PC-9 (cell line): Measurements from ENCODE around the gene RASSF4. TPM values are rescaled to one million over a fixed set of nuclear protein-coding genes. Genes with fewer than 3 reads are reported as not detected.

ENCODE experiments used
- BruUV-seq: library from RNA; stranded (reverse); fragments of 400-500 nt; replicated peaks from 2 replicates; lab custom pipeline; 2021; lab: Mats Ljungman, UMichigan
- CTCF ChIA-PET: fragments of 300-600 bp; sonication (Branson Sonifier 250); formaldehyde crosslinking; loops from one replicate; lab custom pipeline; 2022; ENCODE audit warnings: antibody characterized with exemption; lab: Charles Lee
- POLR2A ChIA-PET: fragments of 300-600 bp; sonication (Branson Sonifier 250); formaldehyde crosslinking; loops from one replicate; lab custom pipeline; 2022; ENCODE audit warnings: antibody characterized with exemption; ENCODE audit not compliant: unreplicated experiment; lab: Charles Lee
- DNase-seq, 2 experiments: peaks; one replicate each; pipeline versions ENCODE4 v3.0.0 to v3.0.0-alpha.2; 2015 to 2022; ENCODE audit warnings: mixed read lengths in 1 of 2
- H2AFZ ChIP-seq: fragments of 200-600 bp; sonication (generic); 2 replicates; pipeline ENCODE4 v1.8.1; 2017; ENCODE audit warnings: antibody characterized with exemption
- H3F3A ChIP-seq: fragments of 200-600 bp; sonication (generic); 2 replicates; pipeline ENCODE4 v1.8.1; 2017; ENCODE audit warnings: antibody characterized with exemption, mild to moderate bottlenecking, low read depth; ENCODE audit not compliant: insufficient read depth
- H3K27ac ChIP-seq: fragments of 200-600 bp; sonication (generic); 2 replicates; pipeline ENCODE4 v1.6.1; 2016; ENCODE audit warnings: mixed run types
- H3K27me3 ChIP-seq: fragments of 200-600 bp; sonication (generic); 2 replicates; pipeline ENCODE4 v1.6.1; 2016; ENCODE audit warnings: low read depth, mixed run types; ENCODE audit not compliant: insufficient read depth
- H3K36me3 ChIP-seq: fragments of 200-600 bp; sonication (generic); 2 replicates; pipeline ENCODE4 v1.6.1; 2016; ENCODE audit warnings: low read depth, mixed run types
- H3K4me1 ChIP-seq: fragments of 200-600 bp; sonication (generic); replicated peaks from 2 replicates; pipeline ENCODE4 v1.6.1; 2016; ENCODE audit warnings: mixed run types; ENCODE audit not compliant: insufficient read depth
- H3K4me2 ChIP-seq: fragments of 200-600 bp; sonication (generic); 2 replicates; pipeline ENCODE4 v1.6.1; 2017; ENCODE audit warnings: mixed run types
- H3K4me3 ChIP-seq: fragments of 200-600 bp; sonication (generic); 2 replicates; pipeline ENCODE4 v1.6.1; 2016; ENCODE audit warnings: mixed run types
- H3K79me2 ChIP-seq: fragments of 200-600 bp; sonication (generic); 2 replicates; pipeline ENCODE4 v1.6.1; 2017; ENCODE audit warnings: low read depth, mixed run types
- H3K9me2 ChIP-seq: fragments of 200-600 bp; sonication (generic); 2 replicates; pipeline ENCODE4 v1.8.1; 2017; ENCODE audit warnings: mild to moderate bottlenecking; ENCODE audit not compliant: insufficient read depth
- H3K9me3 ChIP-seq: fragments of 200-600 bp; sonication (generic); 2 replicates; pipeline ENCODE4 v1.8.1; 2016; ENCODE audit warnings: low read depth; ENCODE audit not compliant: insufficient read depth
- H4K20me1 ChIP-seq: fragments of 200-600 bp; sonication (generic); 2 replicates; pipeline ENCODE4 v1.8.1; 2017; ENCODE audit not compliant: insufficient read depth
- EZH2 ChIP-seq: fragments of 200-600 bp; sonication (generic); IDR thresholded peaks from 2 replicates; pipeline ENCODE4 v1.8.0; 2017; ENCODE audit warnings: antibody characterized with exemption, low read depth
- intact Hi-C: fragments of 100-400 bp; cut with micrococcal nuclease; formaldehyde crosslinking; loops from one replicate; pipeline ENCODE4 v1.10.0; 2022; ENCODE audit not compliant: unreplicated experiment
- total RNA-seq: library from RNA; stranded (reverse); gene quantifications from 2 replicates; pipeline ENCODE4 v1.2.3, GENCODE V29; 2021
- TF ChIP-seq, protein P1 (sequence below): fragments of 200-600 bp; sonication (generic); conservative IDR thresholded peaks from 2 replicates; pipeline ENCODE4 v1.6.1; 2017; ENCODE audit warnings: mixed run types, antibody characterized with exemption, mild to moderate bottlenecking, moderate library complexity

RASSF4 gene
- total RNA-seq, 1 experiment from 2014 or later: 6.5 TPM

DNA sequence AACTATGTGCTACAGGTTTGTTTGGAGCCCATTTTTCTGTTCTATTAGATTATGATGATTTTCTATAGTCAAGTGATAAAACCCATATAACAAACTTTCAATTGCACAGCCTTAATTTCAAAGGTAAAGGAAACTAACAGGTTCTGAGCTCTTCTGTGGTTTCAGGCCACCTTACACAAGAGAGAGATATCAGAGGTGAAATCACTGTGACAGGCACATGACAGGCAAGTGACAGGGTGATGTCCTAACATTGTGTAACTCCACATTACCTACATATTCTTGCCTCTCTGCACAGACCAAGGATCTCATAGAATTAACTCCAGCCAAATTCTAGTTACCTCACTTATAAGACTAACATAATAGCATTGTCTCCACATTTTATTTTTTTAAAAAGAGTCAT lies 76.1 kb downstream of the RASSF4 start:
- no peak overlapping the region for H3K27ac ChIP-seq
- intact Hi-C loops: no loop called here
- no peaks in the 10 kb centered on the region for H3K79me2 ChIP-seq
- no peak overlapping the region for H2AFZ ChIP-seq
- H3K4me3 ChIP-seq: no peak overlapping the region
- no peak overlapping the region for H3K4me2 ChIP-seq
- H3K9me3 ChIP-seq: no peaks in the 10 kb centered on the region; the same call in 1 of the 2 replicates
- no TSS peak for BruUV-seq
- H4K20me1 ChIP-seq: no peaks in the 10 kb centered on the region
- no peaks in the 10 kb centered on the region for H3F3A ChIP-seq
- H3K27me3 ChIP-seq: no peaks in the 10 kb centered on the region
- DNase-seq: no peak
- H3K36me3 ChIP-seq: no peaks in the 10 kb centered on the region
- H3K4me1 ChIP-seq: no peaks in the 10 kb centered on the region
- ChIA-PET CTCF (no interaction called here), POLR2A (no interaction called here)
- TF ChIP-seq, protein P1, sequence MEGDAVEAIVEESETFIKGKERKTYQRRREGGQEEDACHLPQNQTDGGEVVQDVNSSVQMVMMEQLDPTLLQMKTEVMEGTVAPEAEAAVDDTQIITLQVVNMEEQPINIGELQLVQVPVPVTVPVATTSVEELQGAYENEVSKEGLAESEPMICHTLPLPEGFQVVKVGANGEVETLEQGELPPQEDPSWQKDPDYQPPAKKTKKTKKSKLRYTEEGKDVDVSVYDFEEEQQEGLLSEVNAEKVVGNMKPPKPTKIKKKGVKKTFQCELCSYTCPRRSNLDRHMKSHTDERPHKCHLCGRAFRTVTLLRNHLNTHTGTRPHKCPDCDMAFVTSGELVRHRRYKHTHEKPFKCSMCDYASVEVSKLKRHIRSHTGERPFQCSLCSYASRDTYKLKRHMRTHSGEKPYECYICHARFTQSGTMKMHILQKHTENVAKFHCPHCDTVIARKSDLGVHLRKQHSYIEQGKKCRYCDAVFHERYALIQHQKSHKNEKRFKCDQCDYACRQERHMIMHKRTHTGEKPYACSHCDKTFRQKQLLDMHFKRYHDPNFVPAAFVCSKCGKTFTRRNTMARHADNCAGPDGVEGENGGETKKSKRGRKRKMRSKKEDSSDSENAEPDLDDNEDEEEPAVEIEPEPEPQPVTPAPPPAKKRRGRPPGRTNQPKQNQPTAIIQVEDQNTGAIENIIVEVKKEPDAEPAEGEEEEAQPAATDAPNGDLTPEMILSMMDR: no peak
- no peak for TF ChIP-seq EZH2
- no peaks in the 10 kb centered on the region for H3K9me2 ChIP-seq

DNA sequence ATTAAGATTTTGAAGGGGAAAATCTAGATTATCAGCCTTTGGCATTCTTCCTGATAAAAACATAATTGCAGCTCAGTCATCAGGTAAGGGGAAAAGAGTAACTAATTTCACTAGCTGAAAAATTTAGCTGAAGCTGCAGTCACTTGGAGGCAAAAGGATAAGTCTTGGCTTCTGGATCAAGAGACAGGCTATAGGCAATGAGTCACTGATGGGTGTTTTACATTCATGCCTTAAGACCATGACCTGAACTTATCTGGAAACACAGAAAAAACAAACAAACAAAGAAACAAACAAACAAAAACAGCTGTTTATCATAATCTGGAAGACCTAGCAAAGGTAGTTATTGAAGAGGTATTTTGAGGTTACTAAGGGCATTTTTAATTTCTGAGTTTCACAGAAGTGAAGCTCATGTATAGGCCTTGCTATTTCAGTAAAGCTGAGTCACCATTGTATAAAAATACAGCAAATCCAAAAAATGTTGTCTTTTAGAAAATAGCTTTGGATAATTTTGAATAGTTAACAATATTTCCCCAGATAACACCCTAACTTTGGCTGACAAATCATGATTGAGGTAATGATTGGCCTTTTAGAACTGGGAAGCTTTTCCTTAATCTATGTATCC lies 81.4 kb downstream of the RASSF4 start:
- TF ChIP-seq, protein P1: no peak
- TF ChIP-seq EZH2: no peak
- H3K9me3 ChIP-seq: no peaks in the 10 kb centered on the region
- H3K27ac ChIP-seq: no peak overlapping the region
- CTCF ChIA-PET: no interaction called here
- H2AFZ ChIP-seq: no peak overlapping the region
- H3K4me2 ChIP-seq: no peak overlapping the region
- H4K20me1 ChIP-seq: no peaks in the 10 kb centered on the region
- no peak overlapping the region for H3K4me3 ChIP-seq
- H3K4me1 ChIP-seq: no peaks in the 10 kb centered on the region
- DNase-seq: no peak
- intact Hi-C loops: loop anchor here (10.0 kb wide), 1 partner anchor 164 kb away; no protein-coding TSS in a partner anchor
- no peaks in the 10 kb centered on the region for H3K27me3 ChIP-seq
- no peaks in the 10 kb centered on the region for H3F3A ChIP-seq
- no TSS peak for BruUV-seq
- H3K36me3 ChIP-seq: no peaks in the 10 kb centered on the region
- POLR2A ChIA-PET: interaction anchor here (0.6 kb wide), 1 partner anchor 62 kb away, joined by 3 read pairs; the partner anchor contains the start of gene DEPP1
- H3K79me2 ChIP-seq: no peaks in the 10 kb centered on the region
- no peaks in the 10 kb centered on the region for H3K9me2 ChIP-seq

DNA sequence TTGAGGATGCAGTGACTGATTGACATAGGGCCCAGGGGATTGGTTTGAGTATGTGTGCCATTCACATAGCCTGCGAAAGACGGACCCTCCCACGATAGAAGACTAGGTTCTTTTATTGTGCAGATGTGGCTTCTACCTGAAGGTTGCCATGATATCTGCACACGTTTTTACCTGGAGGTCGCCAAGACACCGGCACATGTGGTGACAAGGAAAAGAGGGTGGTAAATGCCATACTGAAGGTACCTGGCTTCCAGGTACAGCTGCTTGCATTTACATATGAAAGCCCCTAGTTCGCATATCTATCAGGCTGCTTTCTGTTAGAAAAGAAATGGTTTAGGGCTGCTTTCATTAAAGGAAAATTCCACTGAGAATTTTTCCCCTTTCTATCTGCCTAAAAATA lies 84.7 kb downstream of the RASSF4 start:
- H4K20me1 ChIP-seq: no peaks in the 10 kb centered on the region
- intact Hi-C loops: loop anchor here (10.0 kb wide), 1 partner anchor 161 kb away; no protein-coding TSS in a partner anchor
- CTCF ChIA-PET: no interaction called here
- BruUV-seq: no TSS peak
- H3K4me1 ChIP-seq: no peaks in the 10 kb centered on the region
- POLR2A ChIA-PET: no interaction called here
- H3K4me3 ChIP-seq: no peak overlapping the region
- H3K79me2 ChIP-seq: no peaks in the 10 kb centered on the region
- TF ChIP-seq EZH2: no peak
- TF ChIP-seq, protein P1: no peak
- no peak overlapping the region for H3K27ac ChIP-seq
- H3K36me3 ChIP-seq: no peaks in the 10 kb centered on the region
- no peaks in the 10 kb centered on the region for H3F3A ChIP-seq
- no peaks in the 10 kb centered on the region for H3K9me2 ChIP-seq
- H3K9me3 ChIP-seq: no peaks in the 10 kb centered on the region
- no peak overlapping the region for H3K4me2 ChIP-seq
- DNase-seq: no peak
- no peak overlapping the region for H2AFZ ChIP-seq
- no peaks in the 10 kb centered on the region for H3K27me3 ChIP-seq

Other genes starting within 250 kb of the RASSF4 start
- gene TMEM72, start 48.5 kb upstream of the RASSF4 start, total RNA-seq: not detected in 2 replicates
- gene DEPP1, start 19.0 kb downstream of the RASSF4 start, total RNA-seq: 13.2 and 15.1 TPM in 2 replicates
- 22.4 and 29.9 TPM in 2 replicates for gene ZNF22, start 41.1 kb downstream of the RASSF4 start, total RNA-seq